ENCODE results near the gene PIK3C3.

The PIK3C3 gene

DNA sequence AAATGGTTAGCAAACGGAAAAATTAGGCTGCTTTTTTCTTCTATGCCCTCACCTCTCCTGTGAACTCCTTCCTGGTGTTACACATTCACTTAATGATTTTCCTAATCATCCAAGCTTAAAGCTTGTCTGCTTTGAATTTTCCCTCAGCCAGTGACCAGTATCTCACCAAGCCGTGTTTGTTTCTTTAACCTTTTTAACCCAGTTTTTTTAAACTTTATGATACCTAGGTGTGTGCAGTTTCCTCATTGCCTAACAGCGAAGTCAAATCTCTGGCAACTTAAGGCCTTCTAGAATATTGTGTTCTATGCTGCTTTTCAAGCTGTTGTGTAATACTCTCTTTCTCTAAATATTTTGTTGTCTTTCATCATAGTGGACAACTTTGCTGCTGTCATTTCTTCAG is 113.0 kb downstream of the PIK3C3 start:
- no peak for DNase-seq (ENCODE audit: extremely low spot score)
- CTCF ChIA-PET, result interaction anchor here (1.1 to 13.9 kb wide), 3 partner anchors 8 to 17 kb away, joined by 3 to 115 read pairs (median 4); no protein-coding TSS in a partner anchor
- POLR2A ChIA-PET, result no interaction called here
- TF ChIP-seq, protein P1, sequence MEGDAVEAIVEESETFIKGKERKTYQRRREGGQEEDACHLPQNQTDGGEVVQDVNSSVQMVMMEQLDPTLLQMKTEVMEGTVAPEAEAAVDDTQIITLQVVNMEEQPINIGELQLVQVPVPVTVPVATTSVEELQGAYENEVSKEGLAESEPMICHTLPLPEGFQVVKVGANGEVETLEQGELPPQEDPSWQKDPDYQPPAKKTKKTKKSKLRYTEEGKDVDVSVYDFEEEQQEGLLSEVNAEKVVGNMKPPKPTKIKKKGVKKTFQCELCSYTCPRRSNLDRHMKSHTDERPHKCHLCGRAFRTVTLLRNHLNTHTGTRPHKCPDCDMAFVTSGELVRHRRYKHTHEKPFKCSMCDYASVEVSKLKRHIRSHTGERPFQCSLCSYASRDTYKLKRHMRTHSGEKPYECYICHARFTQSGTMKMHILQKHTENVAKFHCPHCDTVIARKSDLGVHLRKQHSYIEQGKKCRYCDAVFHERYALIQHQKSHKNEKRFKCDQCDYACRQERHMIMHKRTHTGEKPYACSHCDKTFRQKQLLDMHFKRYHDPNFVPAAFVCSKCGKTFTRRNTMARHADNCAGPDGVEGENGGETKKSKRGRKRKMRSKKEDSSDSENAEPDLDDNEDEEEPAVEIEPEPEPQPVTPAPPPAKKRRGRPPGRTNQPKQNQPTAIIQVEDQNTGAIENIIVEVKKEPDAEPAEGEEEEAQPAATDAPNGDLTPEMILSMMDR (IDR thresholded peaks at IDR 0.05; ENCODE audit: control extremely low read depth, extremely low read depth, low read depth, missing control alignments), result no peak

DNA sequence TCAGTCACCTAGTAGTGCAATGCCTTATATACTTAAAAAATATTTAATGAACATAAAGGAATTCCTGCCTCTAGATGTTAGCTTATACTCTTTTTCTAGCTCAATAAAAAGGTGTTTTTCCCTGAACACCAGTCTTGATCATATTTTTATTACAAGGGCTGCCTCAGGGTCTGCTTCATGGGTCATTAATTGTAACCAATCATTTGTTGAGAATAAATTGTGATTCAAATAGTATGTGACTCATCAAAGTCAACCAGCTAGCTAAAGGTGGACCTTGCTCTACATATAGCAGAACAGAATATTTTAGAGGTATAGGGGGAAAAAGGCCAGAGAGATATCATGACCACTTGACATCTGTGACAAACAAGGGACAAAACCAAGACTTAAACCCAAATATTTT is 114.0 kb downstream of the PIK3C3 start:
- TF ChIP-seq, protein P1 (IDR thresholded peaks at IDR 0.05; ENCODE audit: control extremely low read depth, extremely low read depth, low read depth, missing control alignments), result no peak
- DNase-seq (ENCODE audit: extremely low spot score), result no peak
- ChIA-PET POLR2A (no interaction called here), CTCF (interaction anchor here (1.1 to 13.9 kb wide), 5 partner anchors 9 to 45 kb away, joined by 3 to 115 read pairs (median 4); no protein-coding TSS in a partner anchor)

GRCh38 chr18:42072407-42072806 is 117.4 kb downstream of the PIK3C3 start:
- POLR2A ChIA-PET, result no interaction called here
- CTCF ChIA-PET, result interaction anchor here (1.5 to 13.9 kb wide), 2 partner anchors 21 to 29 kb away, joined by 3 to 115 read pairs; no protein-coding TSS in a partner anchor
- TF ChIP-seq, protein P1 (IDR thresholded peaks at IDR 0.05; ENCODE audit: control extremely low read depth, extremely low read depth, low read depth, missing control alignments), result no peak
- no peak for DNase-seq (ENCODE audit: extremely low spot score)

- ChIA-PET POLR2A (no interaction called here), CTCF (interaction anchor here (0.8 to 13.9 kb wide), 2 partner anchors 24 to 39 kb away, joined by 3 to 115 read pairs; no protein-coding TSS in a partner anchor)
- no peak for DNase-seq (ENCODE audit: extremely low spot score)
- TF ChIP-seq, protein P1 (IDR thresholded peaks at IDR 0.05; ENCODE audit: control extremely low read depth, extremely low read depth, low read depth, missing control alignments), result no peak
Observed at GRCh38 chr18:42074704-42075103, 119.7 kb downstream of the PIK3C3 start.

DNA sequence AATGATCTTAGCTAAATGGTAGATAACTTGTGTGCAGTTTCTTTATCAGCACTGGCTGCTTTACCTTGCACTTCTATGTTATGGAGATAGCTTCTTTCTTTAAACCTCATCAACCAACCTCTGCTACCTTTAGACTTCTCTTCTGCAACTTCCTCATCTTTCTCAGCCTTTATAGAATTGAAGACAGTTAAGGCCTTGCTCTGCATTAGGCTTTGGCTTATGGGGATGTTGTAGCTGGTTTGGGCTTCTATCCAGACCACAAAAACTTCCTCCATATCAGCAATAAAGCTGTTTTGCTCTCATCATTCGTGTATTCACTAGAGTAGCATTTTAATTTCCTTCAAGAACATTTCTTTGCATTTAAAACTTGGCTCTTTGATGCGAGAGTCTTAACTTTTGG is 123.7 kb downstream of the PIK3C3 start:
- TF ChIP-seq, protein P1 (IDR thresholded peaks at IDR 0.05; ENCODE audit: control extremely low read depth, extremely low read depth, low read depth, missing control alignments), result no peak
- ChIA-PET POLR2A (no interaction called here), CTCF (interaction anchor here (1.0 to 2.0 kb wide), 6 partner anchors 8 to 50 kb away, joined by 3 to 7 read pairs (median 4); no protein-coding TSS in a partner anchor)
- no peak for DNase-seq (ENCODE audit: extremely low spot score)

GRCh38 chr18:42080340-42080739 is 125.3 kb downstream of the PIK3C3 start:
- ChIA-PET POLR2A (no interaction called here), CTCF (interaction anchor here (1.7 kb wide), 1 partner anchor 27 kb away, joined by 6 read pairs; no protein-coding TSS in a partner anchor)
- DNase-seq (ENCODE audit: extremely low spot score), result no peak
- TF ChIP-seq, protein P1 (IDR thresholded peaks at IDR 0.05; ENCODE audit: control extremely low read depth, extremely low read depth, low read depth, missing control alignments), result no peak
